Trophoblast cell (in vitro differentiated cells and primary cell): ENCODE data around the gene PXK.

Experiments
- DNase-seq, 2 donors: peaks; one replicate each; pipeline ENCODE4 v3.0.0-alpha.2; 2016
- H2AFZ ChIP-seq: 2 replicates; pipeline ENCODE4 v1.6.1; 2013; ENCODE audit warnings: low read length, moderate library complexity, mild to moderate bottlenecking; ENCODE audit not compliant: insufficient read depth, poor library complexity
- H2AK5ac ChIP-seq: 2 replicates; pipeline ENCODE4 v1.6.1; 2013; ENCODE audit warnings: mild to moderate bottlenecking, low read length
- H2BK120ac ChIP-seq: 2 replicates; pipeline ENCODE4 v1.6.1; 2013; ENCODE audit warnings: low read length, mild to moderate bottlenecking, moderate library complexity; ENCODE audit not compliant: insufficient read depth, poor library complexity
- H2BK12ac ChIP-seq: 2 replicates; pipeline ENCODE4 v1.6.1; 2013; ENCODE audit warnings: mild to moderate bottlenecking, low read length, moderate library complexity
- H2BK5ac ChIP-seq: 2 replicates; pipeline ENCODE4 v1.6.1; 2013; ENCODE audit warnings: low read length, low read depth, moderate library complexity, mild to moderate bottlenecking; ENCODE audit not compliant: poor library complexity
- H3K14ac ChIP-seq: 2 replicates; pipeline ENCODE4 v1.6.1; 2013; ENCODE audit warnings: mild to moderate bottlenecking, low read length
- H3K18ac ChIP-seq: 2 replicates; pipeline ENCODE4 v1.6.1; 2013; ENCODE audit warnings: mild to moderate bottlenecking, low read length
- H3K23ac ChIP-seq: 2 replicates; pipeline ENCODE4 v1.6.1; 2013; ENCODE audit warnings: low read length
- H3K27ac ChIP-seq: 2 replicates; pipeline ENCODE4 v1.5.1; 2013; ENCODE audit warnings: low read depth, mild to moderate bottlenecking, inconsistent platforms, low read length, moderate library complexity
- H3K27me3 ChIP-seq: 2 replicates; pipeline ENCODE4 v1.6.1; 2013; ENCODE audit warnings: inconsistent platforms, mild to moderate bottlenecking, low read length, moderate library complexity; ENCODE audit not compliant: insufficient read depth
- H3K36me3 ChIP-seq, 2 experiments: 1 replicate in 1 of 2; 2 replicates in 1 of 2; pipeline ENCODE4 v1.6.1; 2013; ENCODE audit warnings: low read length in 2 of 2, mild to moderate bottlenecking in 2 of 2, moderate library complexity in 1 of 2; ENCODE audit not compliant: insufficient read depth in 2 of 2, control insufficient read depth in 1 of 2
- H3K4ac ChIP-seq: 2 replicates; pipeline ENCODE4 v1.6.1; 2013; ENCODE audit warnings: low read depth, mild to moderate bottlenecking, low read length, moderate library complexity
- H3K4me1 ChIP-seq, 2 experiments: 1 replicate in 1 of 2; 2 replicates in 1 of 2; pipeline ENCODE4 v1.6.1; 2013; ENCODE audit warnings: low read length in 2 of 2, mild to moderate bottlenecking in 2 of 2, moderate library complexity in 1 of 2; ENCODE audit not compliant: insufficient read depth in 2 of 2, control insufficient read depth in 1 of 2
- H3K4me2 ChIP-seq: 2 replicates; pipeline ENCODE4 v1.6.1; 2013; ENCODE audit warnings: inconsistent platforms, mild to moderate bottlenecking, low read length, moderate library complexity
- H3K4me3 ChIP-seq: 2 replicates; pipeline ENCODE4 v1.5.1; 2013; ENCODE audit warnings: mild to moderate bottlenecking, low read depth, low read length, inconsistent platforms
- H3K79me1 ChIP-seq: one replicate; pipeline ENCODE4 v1.6.1; 2013; ENCODE audit warnings: low read length
- H3K79me2 ChIP-seq: 2 replicates; pipeline ENCODE4 v1.6.1; 2013; ENCODE audit warnings: low read length, mild to moderate bottlenecking; ENCODE audit not compliant: control insufficient read depth, insufficient read depth, poor library complexity
- H3K9ac ChIP-seq: 2 replicates; pipeline ENCODE4 v1.6.1; 2013; ENCODE audit warnings: mild to moderate bottlenecking, low read length
- H3K9me3 ChIP-seq: 2 replicates; pipeline ENCODE4 v1.6.1; 2013; ENCODE audit warnings: low read depth, mild to moderate bottlenecking, control low read depth, inconsistent platforms, low read length; ENCODE audit not compliant: insufficient read depth
- H4K12ac ChIP-seq: 2 replicates; pipeline ENCODE4 v1.6.1; 2013; ENCODE audit warnings: low read depth, mild to moderate bottlenecking, low read length, moderate library complexity
- H4K8ac ChIP-seq: 2 replicates; pipeline ENCODE4 v1.6.1; 2013; ENCODE audit warnings: low read depth, mild to moderate bottlenecking, low read length, moderate library complexity
- H4K91ac ChIP-seq: one replicate; pipeline ENCODE4 v1.6.1; 2013; ENCODE audit warnings: low read depth, mild to moderate bottlenecking, low read length, moderate library complexity
- WGBS: extraction: QIAGEN DNeasy Blood & Tissue Kit; methylation state at CpG from one replicate; pipeline ENCODE4 v1.1.7; 2013; ENCODE audit warnings: missing lambda C conversion rate; ENCODE audit not compliant: insufficient read length, insufficient coverage; ENCODE audit errors: extremely low coverage; 5-methylcytosine and 5-hydroxymethylcytosine counted together

Gene PXK

DNA sequence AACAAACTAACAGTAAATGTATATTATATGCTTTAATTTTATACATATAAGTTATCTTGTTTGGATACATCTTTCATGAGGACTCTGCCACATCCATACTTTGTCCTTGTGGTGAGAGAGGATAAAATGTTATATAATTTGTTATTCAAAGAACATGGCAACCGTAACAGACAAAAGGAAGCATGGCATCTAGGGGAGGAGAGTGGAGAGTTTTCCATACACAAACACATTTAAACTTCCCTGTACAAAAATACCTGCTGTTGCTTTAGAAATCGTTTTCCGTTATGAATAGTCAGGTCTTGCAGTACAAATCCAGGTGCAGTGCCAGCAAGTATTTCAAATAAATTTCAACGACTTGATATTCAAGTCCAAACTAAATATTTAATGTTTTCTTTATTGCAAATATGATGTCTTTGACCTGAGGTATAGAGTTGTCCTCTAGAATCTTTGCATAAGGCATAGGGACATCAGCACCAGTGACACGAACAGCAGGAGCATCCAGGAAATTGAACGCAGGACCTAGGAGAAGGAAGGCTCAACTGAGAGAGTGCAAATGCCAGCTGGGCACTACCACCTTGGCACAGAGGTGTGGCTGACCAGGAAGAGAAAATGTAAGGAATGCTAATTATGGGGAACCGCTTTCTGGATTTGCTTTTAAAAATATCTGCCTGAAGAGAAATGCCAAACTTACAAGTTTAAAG, 95.1 kb downstream of the PXK start:
- WGBS, result no CpG with 5 or more reads among the region's 7 CpGs
- Histone ChIP-seq H4K8ac (no peak overlapping the region), H3K4me3 (no peak overlapping the region), H3K36me3 (peaks cover 29 to 56% of the 10 kb centered on the region in 2 experiments), H3K4me2 (no peak overlapping the region), H2BK5ac (no peak overlapping the region), H3K27ac (no peak overlapping the region), H3K23ac (no peak overlapping the region), H4K12ac (no peak overlapping the region), H3K9ac (no peak overlapping the region), H3K18ac (no peak overlapping the region), H3K4ac (no peak overlapping the region), H3K27me3 (no peaks in the 10 kb centered on the region), H3K79me1 (no peaks in the 10 kb centered on the region), H2BK120ac (no peak overlapping the region), H3K9me3 (no peaks in the 10 kb centered on the region), H4K91ac (no peak overlapping the region), H2AFZ (no peak overlapping the region), H3K4me1 (peaks cover 0 to 2% of the 10 kb centered on the region in 2 experiments), H3K79me2 (no peaks in the 10 kb centered on the region), H2AK5ac (no peak overlapping the region), H2BK12ac (no peak overlapping the region), H3K14ac (no peak overlapping the region)
- DNase-seq, result no peak

GRCh38 chr3:58429657-58430056, 97.0 kb downstream of the PXK start:
- H3K4ac ChIP-seq, result no peak overlapping the region
- no peak overlapping the region for H4K12ac ChIP-seq
- no peaks in the 10 kb centered on the region for H3K9me3 ChIP-seq
- H4K8ac ChIP-seq, result no peak overlapping the region
- H3K4me1 ChIP-seq, result peaks cover 2 to 10% of the 10 kb centered on the region in 2 experiments
- no peak overlapping the region for H2BK5ac ChIP-seq
- no peak overlapping the region for H3K9ac ChIP-seq
- no peak for DNase-seq
- no peak overlapping the region for H2AFZ ChIP-seq
- H3K79me1 ChIP-seq, result peaks cover 10% of the 10 kb centered on the region
- no CpG with 5 or more reads among the region's 1 CpG for WGBS
- no peak overlapping the region for H3K4me2 ChIP-seq
- H3K18ac ChIP-seq, result no peak overlapping the region
- no peaks in the 10 kb centered on the region for H3K27me3 ChIP-seq
- no peak overlapping the region for H4K91ac ChIP-seq
- H3K4me3 ChIP-seq, result no peak overlapping the region
- H2BK12ac ChIP-seq, result no peak overlapping the region
- no peak overlapping the region for H3K23ac ChIP-seq
- H3K36me3 ChIP-seq, result peaks cover 25 to 44% of the 10 kb centered on the region in 2 experiments
- no peak overlapping the region for H3K14ac ChIP-seq
- H2AK5ac ChIP-seq, result no peak overlapping the region
- no peak overlapping the region for H2BK120ac ChIP-seq
- no peak overlapping the region for H3K27ac ChIP-seq
- H3K79me2 ChIP-seq, result peaks cover 4% of the 10 kb centered on the region

- Histone ChIP-seq H2AFZ (no peak overlapping the region), H3K23ac (no peak overlapping the region), H3K4ac (peak overlapping the region; percentile 37)
Measured at GRCh38 chr3:58432905-58433304, 100.2 kb downstream of the PXK start.

GRCh38 chr3:58433400-58434167, 100.9 kb downstream of the PXK start, which contains the start of gene PDHB:
TSS of gene PDHB (minus strand) at chr3:58433832. CDS start at chr3:58433809, 23 bp downstream.
- peaks cover 2 to 22% of the 10 kb centered on the region in 2 experiments for H3K4me1 ChIP-seq
- H3K18ac ChIP-seq, result peak within 1 kb of the TSS; percentile 93
- peak within 1 kb of the TSS; percentile 62 for H3K4me2 ChIP-seq
- no peak within 1 kb of the TSS for H3K23ac ChIP-seq
- H2BK5ac ChIP-seq, result peak within 1 kb of the TSS; percentile 94
- no CpG with 5 or more reads among the region's 67 CpGs for WGBS
- peaks cover 13% of the 10 kb centered on the region for H3K79me1 ChIP-seq
- no peaks in the 10 kb centered on the region for H3K27me3 ChIP-seq
- peaks cover 4% of the 10 kb centered on the region for H3K79me2 ChIP-seq
- peaks cover 12 to 24% of the 10 kb centered on the region in 2 experiments for H3K36me3 ChIP-seq
- peak within 1 kb of the TSS; percentile 93 for H3K14ac ChIP-seq
- peak within 1 kb of the TSS; percentile 74 for H2BK120ac ChIP-seq
- peak within 1 kb of the TSS; percentile 64 for H3K4ac ChIP-seq
- H3K9me3 ChIP-seq, result no peaks in the 10 kb centered on the region
- peak within 1 kb of the TSS; percentile 25 for H2BK12ac ChIP-seq
- H3K4me3 ChIP-seq, result peak within 1 kb of the TSS; percentile 99
- peak; percentile 96 to 97 for DNase-seq
- H4K8ac ChIP-seq, result peak within 1 kb of the TSS; percentile 84
- H4K12ac ChIP-seq, result peak within 1 kb of the TSS; percentile 50
- no peak within 1 kb of the TSS for H2AK5ac ChIP-seq
- peak within 1 kb of the TSS; percentile 89 for H4K91ac ChIP-seq
- H3K27ac ChIP-seq, result peak within 1 kb of the TSS; percentile 82
- H2AFZ ChIP-seq, result peak within 1 kb of the TSS; percentile 88
- H3K9ac ChIP-seq, result peak within 1 kb of the TSS; percentile 96

More at GRCh38 chr3:58432905-58433304, 100.2 kb downstream of the PXK start:
- peaks cover 2 to 22% of the 10 kb centered on the region in 2 experiments for H3K4me1 ChIP-seq
- H3K9ac ChIP-seq, result no peak overlapping the region
- H3K79me1 ChIP-seq, result peaks cover 13% of the 10 kb centered on the region
- DNase-seq, result no peak
- peak overlapping the region; percentile 62 for H3K4me2 ChIP-seq
- peaks cover 4% of the 10 kb centered on the region for H3K79me2 ChIP-seq
- no CpG with 5 or more reads among the region's 6 CpGs for WGBS
- H2BK12ac ChIP-seq, result no peak overlapping the region
- H4K12ac ChIP-seq, result no peak overlapping the region
- no peaks in the 10 kb centered on the region for H3K27me3 ChIP-seq
- no peak overlapping the region for H3K14ac ChIP-seq
- no peak overlapping the region for H4K8ac ChIP-seq
- H3K4me3 ChIP-seq, result no peak overlapping the region
- no peak overlapping the region for H3K27ac ChIP-seq
- peaks cover 15 to 29% of the 10 kb centered on the region in 2 experiments for H3K36me3 ChIP-seq
- no peak overlapping the region for H4K91ac ChIP-seq
- H2AK5ac ChIP-seq, result no peak overlapping the region
- no peak overlapping the region for H3K18ac ChIP-seq
- no peak overlapping the region for H2BK5ac ChIP-seq
- H2BK120ac ChIP-seq, result no peak overlapping the region
- no peaks in the 10 kb centered on the region for H3K9me3 ChIP-seq
